ENCODE data around the gene CHKB.
"Not testable (repeated sequence)": the region's sequence is repeated elsewhere in the genome, so short reads cannot be mapped to it uniquely, and the experiment has no call there.

Gene CHKB

GRCh38 chr22:50546326-50547262, 36.1 kb downstream of the CHKB start:
- no peak for DNase-seq

DNA sequence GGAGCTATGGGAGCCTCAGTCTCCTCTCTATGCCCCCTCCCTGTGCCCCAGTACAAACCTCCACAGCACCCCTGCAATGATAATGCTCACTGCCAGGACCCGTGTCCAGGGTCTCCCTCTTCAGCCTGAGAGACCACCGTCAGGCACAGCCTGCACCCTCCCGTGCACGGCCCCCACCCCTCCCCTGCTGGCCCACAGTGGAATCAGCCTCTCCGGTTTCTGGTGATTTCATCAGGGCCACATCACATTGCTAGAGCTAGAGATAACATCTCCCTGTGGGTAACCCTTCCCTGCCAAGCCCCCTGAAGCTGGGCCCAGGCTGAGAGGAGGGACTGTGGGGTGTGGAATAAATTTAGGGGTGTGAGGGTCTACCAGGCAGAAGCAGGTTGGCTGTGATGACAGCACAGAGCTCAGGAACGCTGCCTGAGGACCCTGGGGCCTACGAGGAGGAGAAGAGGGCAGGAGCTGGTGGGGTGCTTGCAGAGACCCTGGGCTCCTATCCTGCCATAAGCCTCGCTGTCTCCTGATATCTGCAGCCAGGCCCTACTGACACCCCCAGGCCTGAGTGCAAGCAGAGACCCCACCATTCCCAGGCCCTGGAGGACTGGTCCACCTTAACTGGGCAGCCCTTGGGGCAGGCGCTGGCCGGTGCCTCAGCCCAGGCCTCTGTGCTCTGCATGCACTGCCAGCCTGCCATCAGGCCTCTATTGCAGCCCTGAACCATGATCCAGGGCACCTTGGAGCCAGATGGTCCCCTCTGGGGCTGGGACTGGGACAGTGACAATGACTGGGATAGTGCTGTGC, 36.9 kb downstream of the CHKB start, which contains the start of gene KLHDC7B:
TSS of gene KLHDC7B (plus strand) at position 378 of the 804 bp plus-strand sequence. CDS start at position 723, 345 bp downstream.
- peak; percentile 54 for DNase-seq

DNA sequence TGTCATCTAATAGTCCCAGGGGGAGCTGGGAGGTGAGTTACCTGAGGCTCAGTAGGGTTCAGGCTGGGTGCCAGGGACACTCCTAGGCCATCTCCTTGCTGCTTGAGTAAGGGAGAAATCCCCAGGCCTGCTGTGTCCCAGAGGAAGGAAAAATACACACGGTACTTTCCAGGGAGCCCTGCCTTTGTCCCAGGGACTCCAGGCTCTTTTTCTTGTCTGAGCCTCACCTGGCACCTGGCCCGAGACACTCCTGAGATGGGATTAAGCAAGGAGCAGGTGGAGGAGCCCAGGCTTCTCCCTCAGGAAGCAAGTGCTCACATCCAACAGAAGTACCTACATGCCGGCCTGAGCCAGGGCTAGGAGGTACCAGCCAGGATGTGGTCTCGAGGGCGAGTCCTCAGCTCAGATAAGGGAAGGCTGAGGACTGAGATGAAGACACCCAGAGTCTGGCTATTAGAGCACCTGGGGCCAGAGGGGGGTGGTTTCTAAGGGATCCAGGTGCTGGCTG, 37.8 kb downstream of the CHKB start:
- peak; percentile 40 for DNase-seq

GRCh38 chr22:50544078-50544745, 38.4 kb downstream of the CHKB start:
- DNase-seq = peak; percentile 92

DNA sequence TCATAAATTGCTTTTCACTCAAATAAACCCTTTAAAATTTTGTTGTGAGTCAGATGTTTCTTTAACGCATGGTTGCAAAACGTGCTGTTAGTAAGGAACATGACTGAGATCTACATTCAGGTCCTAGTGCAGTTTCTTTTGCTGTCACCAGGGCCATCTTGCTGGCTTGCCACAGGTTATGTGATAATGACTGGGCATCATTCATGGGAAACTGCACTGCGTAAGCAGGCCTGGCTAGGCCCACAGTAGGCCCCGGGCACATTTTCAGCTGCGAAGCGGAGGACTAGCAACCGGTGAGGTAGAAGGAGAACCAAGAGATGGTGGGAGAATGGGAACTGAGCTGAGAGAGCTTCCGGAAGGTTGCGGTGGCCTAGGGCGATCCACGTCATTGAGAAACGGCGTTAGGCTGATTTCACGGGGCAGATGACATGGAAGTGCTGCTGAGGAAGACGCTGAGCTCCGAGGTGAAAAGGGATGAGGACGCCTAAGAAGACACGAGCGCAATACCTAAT, 40.2 kb downstream of the CHKB start:
- peak; percentile 76 for DNase-seq

- peak; percentile 63 for DNase-seq
These were observed 41.0 kb downstream of the CHKB start for GRCh38 chr22:50541667-50542026.

DNA sequence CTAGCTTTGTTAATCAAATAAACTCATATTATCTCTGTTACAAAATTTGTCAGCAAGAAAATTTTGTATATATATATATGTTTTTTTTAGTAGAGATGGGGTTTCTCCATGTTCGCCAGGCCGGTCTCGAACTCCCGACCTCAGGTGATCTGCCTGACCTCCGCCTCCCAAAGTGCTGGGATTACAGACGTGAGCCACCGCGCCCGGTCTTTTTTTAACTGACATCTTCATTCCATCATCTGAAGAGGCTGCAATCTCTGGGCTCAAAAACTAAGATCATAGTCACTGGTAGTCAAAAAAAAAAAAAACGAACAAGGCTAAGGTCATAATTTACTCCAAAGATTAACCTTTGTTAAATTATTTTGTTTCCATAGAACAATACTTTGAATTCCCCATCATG, 42.3 kb downstream of the CHKB start:
- no peak for DNase-seq

- no peak for DNase-seq
These were observed 44.9 kb downstream of the CHKB start for GRCh38 chr22:50537765-50538164.

DNA sequence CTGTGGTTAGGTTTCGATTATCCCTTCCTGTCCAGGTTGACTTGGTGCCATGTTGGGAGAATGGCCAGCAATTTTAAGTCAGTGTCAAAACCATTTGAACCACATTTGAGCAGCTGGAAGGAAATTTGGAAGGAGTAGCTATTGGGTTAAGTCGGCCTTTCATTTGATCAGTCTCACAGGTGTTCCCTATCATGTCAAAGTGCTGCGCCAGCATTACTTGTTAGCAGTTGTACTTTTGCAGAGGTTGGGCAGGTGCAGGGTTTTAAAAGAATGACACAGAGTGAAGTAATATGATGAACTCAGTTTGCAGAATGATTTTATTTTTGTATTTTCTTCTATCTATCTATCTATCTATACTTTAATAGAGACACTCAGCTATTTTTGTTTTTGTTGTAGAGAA, 46.4 kb downstream of the CHKB start:
- DNase-seq = no peak

DNA sequence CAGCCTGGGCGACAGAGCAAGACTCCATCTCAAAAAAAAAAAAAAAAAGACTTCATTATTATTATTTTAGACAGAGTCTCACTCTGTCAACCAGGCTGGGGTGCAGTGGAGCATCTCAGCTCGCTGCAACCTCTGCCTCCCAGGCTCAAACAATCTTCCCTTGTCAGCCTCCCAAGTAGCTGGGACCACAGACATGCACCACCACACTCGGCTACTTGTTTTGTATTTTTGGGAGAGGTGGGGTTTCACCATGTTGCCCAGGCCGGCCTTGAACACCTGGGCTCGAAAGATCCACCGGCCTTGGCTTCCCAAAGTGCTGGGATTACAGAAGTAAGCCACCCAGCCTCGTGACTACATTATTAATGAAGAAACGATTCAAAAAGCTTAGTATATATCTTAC, 47.5 kb downstream of the CHKB start:
- no peak for DNase-seq

DNA sequence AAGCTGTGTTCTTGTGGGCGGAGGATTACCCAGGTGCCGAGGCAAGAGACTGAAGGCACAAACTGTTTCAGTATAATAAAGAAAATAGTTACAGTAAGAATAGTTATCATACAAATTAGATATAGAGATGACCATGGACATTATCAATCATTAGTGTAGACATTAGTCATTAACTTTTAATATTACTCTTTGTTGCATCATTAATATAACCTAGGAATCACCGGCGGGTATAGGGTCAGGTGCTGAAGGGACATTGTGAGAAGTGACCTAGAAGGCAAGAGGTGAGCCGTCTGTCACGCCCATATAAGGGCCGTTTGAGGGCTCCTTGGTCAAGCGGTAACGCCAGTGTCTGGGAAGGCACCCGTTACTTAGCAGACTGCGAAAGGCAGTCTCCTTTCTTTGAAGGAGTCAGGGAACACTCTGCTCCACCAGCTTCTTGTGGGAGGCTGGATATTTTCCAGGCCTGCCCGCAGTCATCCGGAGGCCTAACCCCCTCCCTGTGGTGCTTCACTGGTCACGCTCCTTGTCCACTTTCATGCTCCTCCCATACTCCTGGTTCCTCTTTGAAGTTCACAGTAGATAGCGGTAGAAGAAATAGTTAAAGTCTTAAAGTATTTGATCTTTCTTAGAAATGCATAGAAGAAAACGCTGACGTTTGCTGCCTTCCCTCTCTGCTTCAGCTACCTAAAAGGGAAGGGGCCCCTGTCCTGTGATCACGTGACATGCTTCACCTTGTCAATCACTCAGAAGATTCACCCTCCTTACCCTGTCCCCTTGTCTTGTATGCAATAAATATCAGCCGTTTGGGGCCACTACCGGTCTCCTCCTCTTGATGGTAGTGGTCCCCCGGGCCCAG, 48.6 kb downstream of the CHKB start:
- not testable (repeated sequence) for DNase-seq

- DNase-seq = no peak
These were observed 49.5 kb downstream of the CHKB start for GRCh38 chr22:50532824-50533796.

DNA sequence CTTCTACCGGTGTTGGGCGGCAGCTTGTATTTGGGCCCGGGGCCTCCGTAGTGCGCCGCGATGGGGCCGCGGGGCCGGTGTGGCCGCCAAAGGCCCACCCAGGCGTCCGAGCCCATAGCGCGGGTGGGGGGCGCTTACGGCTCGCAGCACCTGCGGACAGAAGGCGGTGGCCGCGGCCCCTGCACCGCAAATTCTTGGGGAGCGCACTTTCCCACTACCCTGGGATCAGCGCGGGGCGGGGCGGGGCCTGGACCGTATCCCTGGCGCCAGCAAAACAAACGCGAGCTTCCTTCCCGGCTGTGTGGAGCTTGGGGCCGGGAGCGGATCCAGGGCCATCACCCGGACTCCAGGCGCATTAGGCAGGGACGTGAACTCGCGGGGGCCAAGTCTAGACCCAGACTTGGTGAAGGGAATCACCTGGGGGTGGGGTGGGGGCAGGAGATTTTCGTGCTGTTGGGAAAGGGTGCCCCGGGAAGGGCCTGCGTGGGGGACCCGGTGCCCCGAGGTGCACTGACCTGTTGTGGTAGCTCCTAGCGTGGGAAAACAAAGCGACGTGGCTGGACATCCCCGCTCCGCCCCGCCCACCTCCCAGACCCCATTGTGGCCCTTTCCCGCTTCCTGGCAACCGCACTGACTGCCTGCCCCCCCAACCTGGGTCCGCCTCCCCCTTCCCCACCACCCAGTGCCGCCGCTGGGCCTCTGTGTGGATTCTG, 50.5 kb downstream of the CHKB start:
- DNase-seq = peak; percentile 42

DNA sequence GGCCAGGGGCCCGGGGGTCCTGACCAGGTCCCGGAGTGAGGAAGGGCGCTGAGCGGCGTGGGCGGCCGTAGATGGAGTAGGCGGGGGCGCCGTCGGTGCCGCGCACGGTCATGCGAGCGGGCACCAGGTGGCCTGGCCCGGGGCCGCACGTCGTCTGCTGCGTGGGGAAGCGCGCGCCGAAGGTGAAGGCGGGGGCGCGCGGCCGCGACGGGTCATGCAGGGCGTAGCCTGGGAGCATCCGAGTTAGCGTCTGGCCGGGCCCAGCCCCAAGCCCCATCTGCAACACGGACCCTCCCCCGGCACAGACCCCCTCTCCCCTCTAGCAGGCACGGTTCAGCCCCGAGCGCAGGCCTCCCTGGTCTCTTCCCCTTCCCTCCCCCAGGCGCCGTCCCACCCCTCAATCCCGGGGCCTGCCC, 51.1 kb downstream of the CHKB start:
- peak; percentile 85 for DNase-seq

DNA sequence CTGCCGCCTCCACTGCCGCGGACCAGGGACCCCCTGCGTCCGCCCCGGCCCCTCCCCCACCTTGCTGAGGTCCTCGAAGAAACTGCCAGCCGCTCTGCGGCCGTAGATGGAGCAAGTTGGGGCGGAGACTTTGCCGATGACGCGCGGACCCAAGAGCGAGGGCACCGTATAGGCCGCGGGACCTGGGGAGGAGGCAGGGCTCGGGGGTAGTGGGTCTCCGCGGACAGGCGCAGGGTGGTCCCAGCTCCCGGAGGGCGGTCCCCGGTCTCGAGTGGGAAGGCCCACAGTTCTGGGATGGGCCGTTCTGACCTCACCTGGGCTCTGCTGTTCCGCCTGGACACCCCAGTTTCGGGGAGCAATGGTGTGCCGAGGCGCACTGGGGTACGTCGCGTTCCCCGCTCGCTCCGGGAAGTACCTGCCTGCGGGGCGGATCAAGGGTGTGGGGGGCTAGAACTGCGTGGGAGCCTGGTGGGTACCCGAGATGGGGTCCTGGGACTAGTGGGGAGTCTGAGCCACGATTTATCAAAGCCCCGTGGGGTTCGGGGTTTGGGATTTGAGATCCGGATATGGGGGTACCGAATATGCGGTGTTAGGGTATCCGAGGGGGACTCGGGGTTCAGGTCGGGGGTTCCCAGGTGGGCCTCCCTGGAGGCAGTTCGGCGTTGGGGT, 51.6 kb downstream of the CHKB start:
- DNase-seq = peak; percentile 91

DNA sequence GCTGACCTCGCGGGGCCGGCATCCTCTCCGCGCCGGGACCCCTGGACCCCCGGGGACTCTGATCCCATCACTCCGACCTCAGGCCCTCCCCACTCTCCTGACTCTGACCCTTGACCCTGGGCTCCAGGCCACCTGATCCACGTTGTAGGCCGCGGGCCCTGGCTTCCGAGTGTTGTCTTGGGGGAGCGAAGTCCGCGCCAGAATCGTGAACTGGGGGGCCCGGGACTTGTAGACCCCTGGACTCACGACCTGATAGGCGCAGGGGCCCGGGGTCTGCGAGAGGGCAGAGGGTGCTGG, 52.1 kb downstream of the CHKB start:
- no peak for DNase-seq

DNA sequence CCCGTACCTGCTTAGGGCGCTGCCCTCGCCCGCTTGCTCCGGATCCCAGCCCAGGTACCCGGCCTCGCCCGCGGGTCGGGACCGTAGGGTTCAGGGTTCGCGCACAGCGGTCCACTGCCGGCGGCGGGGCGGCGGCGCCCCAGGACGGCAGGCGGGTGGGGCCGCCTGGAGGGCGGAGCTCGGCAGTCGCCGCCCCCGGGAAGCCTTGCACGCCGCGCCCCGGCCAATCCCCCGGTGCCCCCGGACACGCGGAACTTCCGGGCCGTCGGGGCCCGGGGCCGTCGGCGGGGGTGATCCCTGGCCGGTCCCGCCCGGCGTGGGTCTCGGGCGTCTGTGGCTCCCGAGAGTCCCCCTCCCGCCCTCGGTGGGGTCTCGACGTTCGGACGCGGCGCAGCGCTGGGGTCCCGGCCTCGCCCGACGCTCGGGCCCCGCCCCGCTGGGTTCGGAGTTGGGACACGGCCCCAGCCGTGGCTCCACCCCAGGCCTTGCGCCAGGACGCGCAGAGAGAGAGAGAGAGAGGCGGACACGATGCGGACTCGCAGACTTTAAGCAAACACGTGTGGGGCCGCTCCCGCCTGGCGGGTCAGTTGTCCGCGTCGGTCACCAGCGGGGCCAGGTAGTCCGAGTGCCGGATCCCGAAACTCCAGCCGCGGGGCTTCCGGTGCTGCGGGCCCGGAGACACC, 52.6 kb downstream of the CHKB start, which contains the start of gene TYMP:
TSS of gene TYMP (minus strand) at position 116 of the 683 bp plus-strand sequence. CDS start 303 bp downstream, outside the sequence.
- peak; percentile 79 for DNase-seq

GRCh38 chr22:50529416-50529896, 53.2 kb downstream of the CHKB start:
- no peak for DNase-seq
